GM18517 (cell line): ENCODE measurements around the gene CDIPT.
A peak's percentile ranks its signal among the peaks of the same experiment; 100 is the strongest.
"Not testable (repeated sequence)": the region's sequence is repeated elsewhere in the genome, so short reads cannot be mapped to it uniquely, and the experiment has no call there.

Experiments
- ATAC-seq: cut with Tn5 transposase; IDR thresholded peaks from one replicate; pipeline ENCODE4 v1.9.1; 2021; ENCODE audit warnings: mild to moderate bottlenecking, moderate library complexity; ENCODE audit not compliant: unreplicated experiment

CDIPT gene

GRCh38 chr16:29862884-29863668 lies at the start of gene CDIPT:
TSS of gene CDIPT (minus strand) at chr16:29863226. CDS start at chr16:29862857, 369 bp downstream.
- ATAC-seq, result peak; percentile 82

- ATAC-seq, result no peak
Measured at GRCh38 chr16:29912087-29912486, 49.1 kb upstream of the CDIPT start.

GRCh38 chr16:29911676-29912010 lies 48.6 kb upstream of the CDIPT start:
- ATAC-seq, result no peak

GRCh38 chr16:29910819-29911675 lies 48.0 kb upstream of the CDIPT start:
- no peak for ATAC-seq

- ATAC-seq, result not testable (repeated sequence)
Measured at GRCh38 chr16:29909851-29910250, 46.8 kb upstream of the CDIPT start.

- no peak for ATAC-seq
Measured at GRCh38 chr16:29909391-29909790, 46.4 kb upstream of the CDIPT start.

GRCh38 chr16:29908719-29909220 lies 45.7 kb upstream of the CDIPT start:
- no peak for ATAC-seq

- no peak for ATAC-seq
Measured at GRCh38 chr16:29907973-29908372, 44.9 kb upstream of the CDIPT start.

- ATAC-seq, result no peak
Measured at GRCh38 chr16:29906520-29907244, 43.7 kb upstream of the CDIPT start.

- no peak for ATAC-seq
Measured at GRCh38 chr16:29905668-29906067, 42.6 kb upstream of the CDIPT start.

GRCh38 chr16:29904947-29905346 lies 41.9 kb upstream of the CDIPT start:
- ATAC-seq, result no peak

- ATAC-seq, result no peak
Measured at GRCh38 chr16:29903590-29903989, 40.6 kb upstream of the CDIPT start.

- ATAC-seq, result no peak
Measured at GRCh38 chr16:29901607-29901945, 38.5 kb upstream of the CDIPT start.

- ATAC-seq, result no peak
Measured at GRCh38 chr16:29900888-29901606, 38.0 kb upstream of the CDIPT start.

GRCh38 chr16:29900102-29900887 lies 37.3 kb upstream of the CDIPT start, which contains the start of gene ASPHD1:
TSS of gene ASPHD1 (plus strand) at chr16:29900488. CDS start at chr16:29900972, 484 bp downstream.
- ATAC-seq, result no peak

- ATAC-seq, result no peak
Measured at GRCh38 chr16:29899516-29900101, 36.6 kb upstream of the CDIPT start, which contains the start of gene SEZ6L2. TSS of gene SEZ6L2 (minus strand) at chr16:29899550. CDS start at chr16:29899019, 531 bp downstream.

GRCh38 chr16:29898804-29899515 lies 35.9 kb upstream of the CDIPT start:
- no peak for ATAC-seq

GRCh38 chr16:29898135-29898803 lies 35.2 kb upstream of the CDIPT start:
- ATAC-seq, result no peak
